ENCODE measurements around the gene ITGAL.

Gene ITGAL

DNA sequence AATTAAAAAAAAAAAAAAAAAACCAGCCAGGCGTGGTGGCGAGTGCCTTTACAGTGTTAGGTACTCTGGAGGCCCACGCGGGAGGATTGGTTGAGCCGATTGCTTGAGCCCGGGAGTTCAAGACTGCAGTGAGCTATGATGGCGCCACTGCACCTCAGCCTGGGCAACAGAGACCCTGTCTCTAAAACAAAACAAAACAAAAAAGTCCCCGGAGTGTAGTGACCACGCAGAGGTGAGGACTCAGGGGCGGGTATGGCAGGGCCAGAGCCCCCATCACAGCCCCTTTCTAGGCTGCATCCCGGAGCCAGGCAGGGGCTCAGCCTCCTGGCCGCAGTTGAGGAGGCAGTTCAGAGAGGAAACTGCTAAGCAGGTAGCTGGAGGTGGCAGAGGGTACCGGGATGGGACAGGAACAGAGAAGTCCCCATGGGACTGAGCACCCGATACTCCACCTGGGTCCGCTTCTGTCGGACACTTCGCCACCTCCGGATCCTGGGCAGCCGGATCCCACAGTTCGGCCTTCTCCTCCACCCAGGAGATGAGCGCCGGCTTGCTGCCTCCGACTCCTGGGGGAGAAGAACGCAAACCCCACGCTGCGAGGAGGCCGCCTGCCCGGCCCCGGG lies 61.3 kb downstream of the ITGAL start:
- Histone ChIP-seq H3K4me1 (ENCODE audit: insufficient read depth, low read length, severe bottlenecking) (peaks cover 37% of the 10 kb centered on the region), H2AFZ (ENCODE audit: low read length) (no peak overlapping the region), H3K27ac (ENCODE audit: low read depth, low read length, poor library complexity, severe bottlenecking) (peak overlapping the region; percentile 83), H3K36me3 (ENCODE audit: insufficient read depth, low read length) (peaks cover 13% of the 10 kb centered on the region), H3F3A (ENCODE audit: insufficient read depth, low read length) (0 out of 2 replicates have a peak, but pooled peaks cover 4% of the 10 kb centered on the region), H3K79me2 (ENCODE audit: insufficient read depth, low read length) (no peaks in the 10 kb centered on the region), H3K4me3 (ENCODE audit: low read depth, low read length, poor library complexity, severe bottlenecking) (peak overlapping the region; percentile 73), H4K20me1 (ENCODE audit: insufficient read depth, low read length) (no peaks in the 10 kb centered on the region), H3K9ac (ENCODE audit: low read length) (peak overlapping the region; percentile 94), H3K27me3 (ENCODE audit: insufficient read depth, low read length) (no peaks in the 10 kb centered on the region), H3K4me2 (ENCODE audit: low read length) (peak overlapping the region; percentile 88), H3K9me2 (ENCODE audit: low read depth, low read length) (no peaks in the 10 kb centered on the region), H3K9me3 (ENCODE audit: low read length) (no peaks in the 10 kb centered on the region)
- TF ChIP-seq, protein P1, sequence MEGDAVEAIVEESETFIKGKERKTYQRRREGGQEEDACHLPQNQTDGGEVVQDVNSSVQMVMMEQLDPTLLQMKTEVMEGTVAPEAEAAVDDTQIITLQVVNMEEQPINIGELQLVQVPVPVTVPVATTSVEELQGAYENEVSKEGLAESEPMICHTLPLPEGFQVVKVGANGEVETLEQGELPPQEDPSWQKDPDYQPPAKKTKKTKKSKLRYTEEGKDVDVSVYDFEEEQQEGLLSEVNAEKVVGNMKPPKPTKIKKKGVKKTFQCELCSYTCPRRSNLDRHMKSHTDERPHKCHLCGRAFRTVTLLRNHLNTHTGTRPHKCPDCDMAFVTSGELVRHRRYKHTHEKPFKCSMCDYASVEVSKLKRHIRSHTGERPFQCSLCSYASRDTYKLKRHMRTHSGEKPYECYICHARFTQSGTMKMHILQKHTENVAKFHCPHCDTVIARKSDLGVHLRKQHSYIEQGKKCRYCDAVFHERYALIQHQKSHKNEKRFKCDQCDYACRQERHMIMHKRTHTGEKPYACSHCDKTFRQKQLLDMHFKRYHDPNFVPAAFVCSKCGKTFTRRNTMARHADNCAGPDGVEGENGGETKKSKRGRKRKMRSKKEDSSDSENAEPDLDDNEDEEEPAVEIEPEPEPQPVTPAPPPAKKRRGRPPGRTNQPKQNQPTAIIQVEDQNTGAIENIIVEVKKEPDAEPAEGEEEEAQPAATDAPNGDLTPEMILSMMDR (IDR thresholded peaks at IDR 0.05; ENCODE audit: low read length) = no peak; the same call in 1 of the 2 replicates
- no peak for TF ChIP-seq EZH2 (IDR thresholded peaks at IDR 0.05; ENCODE audit: borderline replicate concordance, low read length)

DNA sequence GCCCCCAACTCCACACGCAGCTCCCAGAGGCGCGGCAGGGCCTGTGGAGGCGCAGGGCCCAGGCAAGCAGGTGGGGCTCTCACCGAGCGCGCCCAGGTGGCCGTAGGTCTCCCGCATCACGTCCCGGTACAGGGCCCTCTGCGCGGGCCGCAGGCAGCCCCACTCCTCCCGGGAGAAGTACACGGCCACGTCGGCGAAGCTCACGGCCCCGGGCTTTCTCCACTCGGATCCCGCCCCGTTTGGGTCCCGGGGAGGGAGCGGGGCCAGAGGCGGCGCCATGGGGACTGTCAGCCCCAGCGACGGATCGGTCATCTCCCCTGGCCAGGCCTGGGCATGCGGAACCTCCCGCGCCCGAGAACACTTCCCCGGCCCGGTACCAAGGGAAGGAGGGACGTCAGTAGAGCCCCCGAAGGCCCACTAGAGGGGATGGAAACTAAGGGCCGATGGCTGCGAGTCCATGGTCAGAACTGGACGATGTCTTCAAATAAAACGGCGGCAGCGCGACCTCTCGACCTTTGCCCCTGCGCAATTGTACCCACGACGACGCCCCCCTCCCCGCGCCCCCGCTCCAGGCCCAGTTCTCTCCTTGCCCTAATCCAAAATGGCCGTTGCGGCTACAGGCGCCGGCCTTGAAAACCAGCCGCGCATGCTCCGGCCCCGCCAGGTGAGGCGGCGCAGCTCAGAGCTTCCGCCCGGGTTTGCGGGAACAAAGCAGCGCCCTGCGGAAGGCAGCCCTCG lies 62.0 kb downstream of the ITGAL start, which contains the start of gene ZNF747:
ZNF747 (minus strand) TSS at position 491 of the 738 bp plus-strand sequence; CDS start at position 312, 179 bp downstream.
- Histone ChIP-seq H3K4me2 (ENCODE audit: low read length) (peak within 1 kb of the TSS; percentile 88), H3K9me2 (ENCODE audit: low read depth, low read length) (no peaks in the 10 kb centered on the region), H3K4me1 (ENCODE audit: insufficient read depth, low read length, severe bottlenecking) (peaks cover 32% of the 10 kb centered on the region), H4K20me1 (ENCODE audit: insufficient read depth, low read length) (no peaks in the 10 kb centered on the region), H3F3A (ENCODE audit: insufficient read depth, low read length) (0 out of 2 replicates have a peak, but pooled peaks cover 4% of the 10 kb centered on the region), H2AFZ (ENCODE audit: low read length) (no peak within 1 kb of the TSS), H3K27me3 (ENCODE audit: insufficient read depth, low read length) (no peaks in the 10 kb centered on the region), H3K36me3 (ENCODE audit: insufficient read depth, low read length) (peaks cover 13% of the 10 kb centered on the region), H3K9me3 (ENCODE audit: low read length) (no peaks in the 10 kb centered on the region), H3K9ac (ENCODE audit: low read length) (peak within 1 kb of the TSS; percentile 94), H3K79me2 (ENCODE audit: insufficient read depth, low read length) (no peaks in the 10 kb centered on the region), H3K4me3 (ENCODE audit: low read depth, low read length, poor library complexity, severe bottlenecking) (peak within 1 kb of the TSS; percentile 73), H3K27ac (ENCODE audit: low read depth, low read length, poor library complexity, severe bottlenecking) (peak within 1 kb of the TSS; percentile 83)
- no peak for TF ChIP-seq EZH2 (IDR thresholded peaks at IDR 0.05; ENCODE audit: borderline replicate concordance, low read length)
- TF ChIP-seq, protein P1 (IDR thresholded peaks at IDR 0.05; ENCODE audit: low read length) = no peak

DNA sequence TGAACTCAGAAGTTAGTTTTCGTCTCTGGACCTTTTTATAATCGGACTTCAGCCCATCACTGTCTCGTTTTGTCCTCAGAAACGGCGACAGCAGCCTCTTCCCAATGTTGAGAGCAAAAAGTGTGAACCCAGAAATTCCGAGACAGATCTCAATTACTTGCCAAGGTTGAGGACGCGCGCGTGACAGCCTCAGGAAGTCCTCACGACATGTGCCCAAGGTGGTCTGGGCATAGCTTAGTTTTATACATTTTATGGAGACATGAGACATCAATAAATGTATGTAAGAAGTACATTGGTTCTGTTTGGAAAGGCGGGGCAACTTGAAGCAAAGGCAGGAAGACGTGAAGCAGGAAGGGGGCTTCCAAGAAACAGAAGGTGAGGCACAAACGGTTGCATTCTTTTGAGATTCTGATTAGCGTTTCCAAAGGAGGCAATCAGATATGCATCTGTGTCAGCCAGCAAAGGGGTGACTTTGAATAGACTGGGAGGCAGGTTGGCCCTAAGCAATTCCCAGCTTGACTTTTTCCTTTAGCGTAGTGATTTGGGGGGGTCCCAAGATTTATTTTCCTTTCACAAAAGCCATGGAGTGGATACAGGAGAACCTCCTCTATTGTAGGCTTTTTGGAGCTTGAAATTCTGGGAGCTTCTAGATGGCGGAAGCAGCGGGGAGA lies 62.7 kb downstream of the ITGAL start:
- Histone ChIP-seq H3K27me3 (ENCODE audit: insufficient read depth, low read length) (no peaks in the 10 kb centered on the region), H2AFZ (ENCODE audit: low read length) (no peak overlapping the region), H3K79me2 (ENCODE audit: insufficient read depth, low read length) (no peaks in the 10 kb centered on the region), H4K20me1 (ENCODE audit: insufficient read depth, low read length) (no peaks in the 10 kb centered on the region), H3K36me3 (ENCODE audit: insufficient read depth, low read length) (peaks cover 13% of the 10 kb centered on the region), H3K27ac (ENCODE audit: low read depth, low read length, poor library complexity, severe bottlenecking) (peak overlapping the region; percentile 83), H3K9me2 (ENCODE audit: low read depth, low read length) (no peaks in the 10 kb centered on the region), H3K4me2 (ENCODE audit: low read length) (peak overlapping the region; percentile 88), H3K4me1 (ENCODE audit: insufficient read depth, low read length, severe bottlenecking) (peaks cover 31% of the 10 kb centered on the region), H3K9ac (ENCODE audit: low read length) (peak overlapping the region; percentile 94), H3K4me3 (ENCODE audit: low read depth, low read length, poor library complexity, severe bottlenecking) (peak overlapping the region; percentile 73), H3K9me3 (ENCODE audit: low read length) (no peaks in the 10 kb centered on the region), H3F3A (ENCODE audit: insufficient read depth, low read length) (0 out of 2 replicates have a peak, but pooled peaks cover 2% of the 10 kb centered on the region)
- TF ChIP-seq, protein P1 (IDR thresholded peaks at IDR 0.05; ENCODE audit: low read length) = no peak
- TF ChIP-seq EZH2 (IDR thresholded peaks at IDR 0.05; ENCODE audit: borderline replicate concordance, low read length) = no peak
